Activated naive CD4-positive, alpha-beta T cell treated with anti-CD3 and anti-CD28 coated beads, Interleukin-2, amount 10 ng/mL, durations not matched to agents 7 days and 5 days (primary cell): Measurements from ENCODE around the gene URI1.

ENCODE experiments used
- CTCF ChIA-PET: fragments of 350-600 bp; sonication (Branson Sonifier 250); formaldehyde crosslinking; loops from one replicate; lab custom pipeline; 2021; ENCODE audit warnings: antibody characterized with exemption; lab: Charles Lee
- DNase-seq: peaks from one replicate; pipeline ENCODE4 v3.0.0-alpha.2; 2020
- H3K27ac Mint-ChIP-seq: one replicate; pipeline ENCODE4 v1.8.0; 2021; ENCODE audit warnings: mild to moderate bottlenecking, moderate library complexity, mixed read lengths
- H3K27me3 Mint-ChIP-seq: one replicate; pipeline ENCODE4 v1.8.0; 2021; ENCODE audit warnings: mild to moderate bottlenecking, mixed read lengths
- H3K36me3 Mint-ChIP-seq: one replicate; pipeline ENCODE4 v1.8.0; 2021; ENCODE audit warnings: mixed read lengths
- H3K4me1 Mint-ChIP-seq: one replicate; pipeline ENCODE4 v1.8.0; 2021; ENCODE audit warnings: mixed read lengths
- H3K4me3 Mint-ChIP-seq: one replicate; pipeline ENCODE4 v1.8.0; 2021; ENCODE audit warnings: mild to moderate bottlenecking, moderate library complexity, mixed read lengths
- H3K9me3 Mint-ChIP-seq: one replicate; pipeline ENCODE4 v1.8.0; 2021; ENCODE audit warnings: mixed read lengths

Gene URI1

GRCh38 chr19:29971002-29971401 is 29.0 kb downstream of the URI1 start:
- CTCF ChIA-PET: no interaction called here
- H3K27ac Mint-ChIP-seq: no peak overlapping the region
- H3K9me3 Mint-ChIP-seq: no peaks in the 10 kb centered on the region
- no peaks in the 10 kb centered on the region for H3K27me3 Mint-ChIP-seq
- no peaks in the 10 kb centered on the region for H3K4me1 Mint-ChIP-seq
- H3K4me3 Mint-ChIP-seq: no peak overlapping the region
- H3K36me3 Mint-ChIP-seq: peaks cover 2% of the 10 kb centered on the region
- no peak for DNase-seq

- no peak overlapping the region for H3K4me3 Mint-ChIP-seq
- no peaks in the 10 kb centered on the region for H3K9me3 Mint-ChIP-seq
- H3K36me3 Mint-ChIP-seq: peaks cover 2% of the 10 kb centered on the region
- H3K4me1 Mint-ChIP-seq: peaks cover 3% of the 10 kb centered on the region
- DNase-seq: no peak
- H3K27ac Mint-ChIP-seq: no peak overlapping the region
- CTCF ChIA-PET: no interaction called here
- H3K27me3 Mint-ChIP-seq: no peaks in the 10 kb centered on the region
Observed at GRCh38 chr19:29971648-29972047, 29.6 kb downstream of the URI1 start.

- no peak overlapping the region for H3K4me3 Mint-ChIP-seq
- H3K27me3 Mint-ChIP-seq: no peaks in the 10 kb centered on the region
- H3K36me3 Mint-ChIP-seq: peaks cover 2% of the 10 kb centered on the region
- H3K4me1 Mint-ChIP-seq: peaks cover 11% of the 10 kb centered on the region
- no peak for DNase-seq
- H3K27ac Mint-ChIP-seq: no peak overlapping the region
- no peaks in the 10 kb centered on the region for H3K9me3 Mint-ChIP-seq
- CTCF ChIA-PET: no interaction called here
Observed at GRCh38 chr19:29974701-29975100, 32.7 kb downstream of the URI1 start.

DNA sequence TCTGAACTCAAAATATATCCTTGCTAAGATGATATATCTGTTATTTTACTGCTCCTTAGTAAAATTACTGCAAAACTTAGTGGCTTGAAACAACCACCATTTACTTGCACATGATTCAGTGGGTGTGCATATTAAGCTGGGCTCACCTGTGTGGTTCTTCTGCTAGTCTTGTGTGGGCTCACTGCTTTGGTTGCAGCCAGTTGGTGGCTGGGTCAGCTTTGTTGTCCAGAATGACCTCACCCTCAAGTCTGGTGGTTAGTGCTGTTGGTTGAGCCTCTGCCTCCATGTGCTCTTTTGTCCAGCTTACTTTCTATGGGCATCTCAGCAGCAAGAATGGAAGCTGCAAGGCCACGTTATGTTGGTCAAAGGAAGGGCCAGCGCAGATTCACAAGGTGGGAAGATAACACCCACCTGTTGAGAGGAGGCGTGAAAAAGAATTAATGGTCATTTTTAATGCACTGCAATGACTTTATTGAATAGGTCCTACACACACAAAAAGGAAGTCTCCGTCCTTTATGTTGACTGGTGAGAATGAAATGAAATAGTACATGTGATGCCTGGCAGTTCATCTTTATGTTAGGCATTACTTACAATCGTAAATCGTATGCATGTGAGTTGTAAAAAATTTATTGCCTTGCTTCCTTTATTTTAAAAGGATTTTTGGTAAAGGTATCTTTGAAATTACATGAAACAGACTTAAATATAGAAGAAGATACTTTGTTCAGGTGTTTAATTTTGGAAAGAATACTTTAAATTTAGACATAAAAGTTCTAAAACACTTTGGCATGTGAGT is 34.3 kb downstream of the URI1 start:
- H3K27ac Mint-ChIP-seq: no peak overlapping the region
- no peaks in the 10 kb centered on the region for H3K9me3 Mint-ChIP-seq
- H3K36me3 Mint-ChIP-seq: peaks cover 6% of the 10 kb centered on the region
- no peaks in the 10 kb centered on the region for H3K27me3 Mint-ChIP-seq
- CTCF ChIA-PET: interaction anchor here (0.6 kb wide), 1 partner anchor 10 kb away, joined by 4 read pairs; no protein-coding TSS in a partner anchor
- no peak for DNase-seq
- H3K4me1 Mint-ChIP-seq: peaks cover 15% of the 10 kb centered on the region
- H3K4me3 Mint-ChIP-seq: no peak overlapping the region

GRCh38 chr19:29978080-29978479 is 36.0 kb downstream of the URI1 start:
- CTCF ChIA-PET: interaction anchor here (0.6 to 0.8 kb wide), 2 partner anchors 10 to 23 kb away, joined by 3 to 4 read pairs; no protein-coding TSS in a partner anchor
- no peak overlapping the region for H3K4me3 Mint-ChIP-seq
- no peaks in the 10 kb centered on the region for H3K9me3 Mint-ChIP-seq
- H3K36me3 Mint-ChIP-seq: peaks cover 6% of the 10 kb centered on the region
- DNase-seq: no peak
- no peak overlapping the region for H3K27ac Mint-ChIP-seq
- no peaks in the 10 kb centered on the region for H3K27me3 Mint-ChIP-seq
- peaks cover 17% of the 10 kb centered on the region for H3K4me1 Mint-ChIP-seq

DNA sequence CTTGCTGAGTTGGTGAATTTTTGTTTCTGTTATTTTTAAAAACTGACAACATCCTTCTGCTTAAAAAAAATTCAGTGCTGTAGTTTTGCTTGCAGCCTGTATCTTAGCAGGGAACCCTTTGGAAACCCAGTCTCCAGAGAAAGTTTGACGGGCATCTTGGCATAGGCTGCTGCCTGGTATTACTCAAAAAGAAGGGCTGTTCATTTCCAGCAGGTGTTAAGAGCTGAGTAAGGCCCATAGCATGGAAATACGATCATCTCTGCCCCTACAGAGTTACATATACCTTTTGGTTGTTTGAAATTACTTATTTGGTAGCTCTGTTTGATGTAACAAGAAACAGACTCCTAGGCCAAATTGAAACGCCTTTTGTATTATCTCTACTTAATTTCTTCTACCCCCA is 41.5 kb downstream of the URI1 start:
- Mint-ChIP-seq H3K27ac (no peak overlapping the region), H3K4me1 (peaks cover 6% of the 10 kb centered on the region), H3K36me3 (peaks cover 24% of the 10 kb centered on the region), H3K4me3 (no peak overlapping the region), H3K9me3 (no peaks in the 10 kb centered on the region), H3K27me3 (no peaks in the 10 kb centered on the region)
- CTCF ChIA-PET: no interaction called here
- no peak for DNase-seq

- H3K36me3 Mint-ChIP-seq: peaks cover 33% of the 10 kb centered on the region
- H3K4me3 Mint-ChIP-seq: no peak overlapping the region
- no peak for DNase-seq
- H3K4me1 Mint-ChIP-seq: peaks cover 6% of the 10 kb centered on the region
- H3K27ac Mint-ChIP-seq: no peak overlapping the region
- H3K9me3 Mint-ChIP-seq: no peaks in the 10 kb centered on the region
- no peaks in the 10 kb centered on the region for H3K27me3 Mint-ChIP-seq
- CTCF ChIA-PET: no interaction called here
Observed at GRCh38 chr19:29985196-29985595, 43.2 kb downstream of the URI1 start.

- peaks cover 5% of the 10 kb centered on the region for H3K9me3 Mint-ChIP-seq
- H3K36me3 Mint-ChIP-seq: peaks cover 54% of the 10 kb centered on the region
- CTCF ChIA-PET: no interaction called here
- no peak overlapping the region for H3K4me3 Mint-ChIP-seq
- no peaks in the 10 kb centered on the region for H3K4me1 Mint-ChIP-seq
- H3K27ac Mint-ChIP-seq: no peak overlapping the region
- no peak for DNase-seq
- H3K27me3 Mint-ChIP-seq: no peaks in the 10 kb centered on the region
Observed at GRCh38 chr19:29988351-29988750, 46.3 kb downstream of the URI1 start.

DNA sequence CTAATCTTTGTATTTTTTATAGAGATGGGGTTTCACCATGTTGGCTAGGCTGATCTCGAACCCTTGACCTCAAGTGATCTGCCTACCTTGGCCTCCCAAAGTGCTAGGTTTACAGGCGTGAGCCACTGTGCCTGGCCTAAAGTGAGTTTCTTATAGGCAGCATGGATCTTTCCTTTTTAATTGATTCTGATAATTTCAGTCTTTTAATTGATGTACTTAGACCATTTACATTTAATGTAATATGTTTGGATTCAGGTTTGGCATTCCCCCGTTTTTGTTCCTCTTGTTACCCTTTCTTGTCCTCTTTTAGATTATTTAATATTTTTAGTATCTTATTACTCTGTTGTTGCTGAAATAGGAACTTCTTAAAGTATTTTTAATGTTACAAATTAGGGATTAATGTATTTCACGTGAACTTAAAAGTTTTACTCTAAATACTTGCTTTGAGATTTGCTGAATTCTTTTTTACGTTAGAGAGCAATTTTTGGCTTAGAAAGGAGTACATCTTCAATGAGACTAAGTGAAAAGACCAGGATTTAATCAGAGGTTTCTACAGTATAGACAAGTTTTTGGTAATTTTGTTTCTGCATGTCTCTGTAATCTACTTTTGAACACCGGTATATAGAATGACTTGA is 50.3 kb downstream of the URI1 start:
- H3K36me3 Mint-ChIP-seq: peaks cover 73% of the 10 kb centered on the region
- H3K9me3 Mint-ChIP-seq: peaks cover 9% of the 10 kb centered on the region
- no peaks in the 10 kb centered on the region for H3K27me3 Mint-ChIP-seq
- H3K27ac Mint-ChIP-seq: no peak overlapping the region
- no peaks in the 10 kb centered on the region for H3K4me1 Mint-ChIP-seq
- no peak overlapping the region for H3K4me3 Mint-ChIP-seq
- CTCF ChIA-PET: interaction anchor here (0.6 kb wide), 1 partner anchor 134 kb away, joined by 3 read pairs; no protein-coding TSS in a partner anchor
- no peak for DNase-seq

DNA sequence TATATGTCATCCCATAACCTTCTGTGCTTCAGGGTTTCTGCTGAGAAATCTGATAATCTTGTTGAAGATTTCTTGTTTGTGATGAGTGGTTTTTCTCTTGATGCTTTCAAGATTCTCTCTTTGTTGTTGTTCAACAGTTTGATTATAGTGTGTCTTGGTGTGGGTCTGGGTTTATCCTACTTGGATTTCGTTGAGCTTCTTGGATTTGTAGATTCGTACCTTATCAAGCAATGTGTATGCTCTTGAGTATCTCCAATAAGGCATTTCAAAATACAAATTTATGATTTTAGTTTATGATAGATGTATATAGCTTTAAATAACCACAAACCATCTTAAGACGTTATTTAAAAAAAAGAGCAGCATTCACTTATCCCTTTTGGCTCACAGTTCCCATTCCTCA is 57.5 kb downstream of the URI1 start:
- Mint-ChIP-seq H3K36me3 (peaks cover 58% of the 10 kb centered on the region), H3K4me1 (peaks cover 15% of the 10 kb centered on the region), H3K4me3 (no peak overlapping the region), H3K9me3 (peaks cover 4% of the 10 kb centered on the region), H3K27me3 (no peaks in the 10 kb centered on the region), H3K27ac (no peak overlapping the region)
- CTCF ChIA-PET: no interaction called here
- DNase-seq: no peak

DNA sequence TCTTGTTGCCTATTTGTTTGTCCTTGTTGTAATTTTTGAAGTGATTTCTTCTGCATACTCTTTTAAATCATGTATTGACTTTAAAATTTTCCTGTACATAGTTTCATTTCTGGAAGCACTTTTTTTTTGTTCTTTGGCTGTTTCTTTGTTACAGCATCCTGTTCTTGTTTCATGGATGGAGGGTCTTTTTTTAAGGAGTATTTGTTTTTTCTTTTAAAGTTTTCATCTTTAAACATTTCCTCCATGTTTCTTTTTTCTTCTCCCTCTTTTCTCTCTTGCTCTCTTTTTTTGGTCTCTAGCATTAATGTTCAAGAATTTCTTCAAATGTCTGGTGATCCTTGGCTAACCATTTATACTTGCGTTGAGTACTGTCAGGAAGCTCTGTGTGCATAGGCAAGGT is 58.8 kb downstream of the URI1 start:
- CTCF ChIA-PET: interaction anchor here (0.6 kb wide), 1 partner anchor 23 kb away, joined by 3 read pairs; no protein-coding TSS in a partner anchor
- Mint-ChIP-seq H3K9me3 (peaks cover 4% of the 10 kb centered on the region), H3K36me3 (peaks cover 60% of the 10 kb centered on the region)

GRCh38 chr19:30001301-30001700 is 59.3 kb downstream of the URI1 start:
- H3K27ac Mint-ChIP-seq: no peak overlapping the region
- peaks cover 60% of the 10 kb centered on the region for H3K36me3 Mint-ChIP-seq
- CTCF ChIA-PET: interaction anchor here (0.6 kb wide), 1 partner anchor 24 kb away, joined by 3 read pairs; no protein-coding TSS in a partner anchor
- DNase-seq: no peak
- no peaks in the 10 kb centered on the region for H3K27me3 Mint-ChIP-seq
- H3K4me3 Mint-ChIP-seq: no peak overlapping the region
- H3K4me1 Mint-ChIP-seq: peaks cover 32% of the 10 kb centered on the region
- H3K9me3 Mint-ChIP-seq: peaks cover 2% of the 10 kb centered on the region

More for the DNA sequence above, 58.8 kb downstream of the URI1 start:
- H3K27me3 Mint-ChIP-seq: no peaks in the 10 kb centered on the region
- DNase-seq: no peak
- H3K27ac Mint-ChIP-seq: no peak overlapping the region
- no peak overlapping the region for H3K4me3 Mint-ChIP-seq
- H3K4me1 Mint-ChIP-seq: peaks cover 28% of the 10 kb centered on the region

GRCh38 chr19:30001791-30002190 is 59.8 kb downstream of the URI1 start:
- no peaks in the 10 kb centered on the region for H3K9me3 Mint-ChIP-seq
- H3K4me1 Mint-ChIP-seq: peaks cover 37% of the 10 kb centered on the region
- peaks cover 57% of the 10 kb centered on the region for H3K36me3 Mint-ChIP-seq
- H3K27me3 Mint-ChIP-seq: no peaks in the 10 kb centered on the region
- no peak overlapping the region for H3K27ac Mint-ChIP-seq
- no peak for DNase-seq
- CTCF ChIA-PET: interaction anchor here (0.6 to 1.0 kb wide), 2 partner anchors 24 to 45 kb away, joined by 3 read pairs; no protein-coding TSS in a partner anchor
- H3K4me3 Mint-ChIP-seq: no peak overlapping the region

DNA sequence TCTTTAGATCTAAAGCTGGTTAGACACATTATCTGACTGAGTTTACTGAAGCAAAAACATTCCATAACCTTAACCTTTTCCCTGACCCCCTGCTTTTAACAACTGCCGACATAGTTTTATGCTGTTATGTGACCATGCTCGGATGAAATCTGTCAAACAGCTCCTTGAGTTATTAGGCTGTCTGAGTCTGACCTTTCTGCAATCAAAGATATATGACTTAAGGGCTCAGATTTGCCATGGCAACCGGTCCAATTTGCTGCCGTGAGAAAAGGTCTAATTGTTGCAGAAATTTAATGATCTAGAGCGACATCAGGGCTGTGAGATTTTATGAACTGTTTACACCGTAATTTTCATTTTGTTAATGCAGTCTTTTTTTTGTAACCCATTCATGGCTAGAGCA is 61.8 kb downstream of the URI1 start:
- H3K27ac Mint-ChIP-seq: no peak overlapping the region
- no peak overlapping the region for H3K4me3 Mint-ChIP-seq
- no peaks in the 10 kb centered on the region for H3K27me3 Mint-ChIP-seq
- DNase-seq: no peak
- peaks cover 50% of the 10 kb centered on the region for H3K36me3 Mint-ChIP-seq
- CTCF ChIA-PET: no interaction called here
- peaks cover 42% of the 10 kb centered on the region for H3K4me1 Mint-ChIP-seq
- no peaks in the 10 kb centered on the region for H3K9me3 Mint-ChIP-seq
